HCT116 (cell line): ENCODE measurements around the gene C16orf90. TPM values are rescaled to one million over a fixed set of nuclear protein-coding genes. Genes with fewer than 3 reads are reported as not detected.

Experiments used
- ATAC-seq: fragments of 200-7000 bp; cut with Tn5 transposase; 2 replicates; pipeline ENCODE4 v1.9.1; 2020; ENCODE audit warnings: mild to moderate bottlenecking, moderate library complexity
- BruUV-seq: library from RNA; stranded (reverse); fragments of 400-500 nt; replicated peaks from 2 replicates; lab custom pipeline; 2021; lab: Mats Ljungman, UMichigan
- CTCF ChIA-PET: fragments of 300-600 bp; sonication (Branson Sonifier 250); formaldehyde crosslinking; loops from one replicate; lab custom pipeline; 2021; ENCODE audit warnings: antibody characterized with exemption; lab: Charles Lee
- POLR2A ChIA-PET: fragments of 300-600, 350-600 bp; sonication (Branson Sonifier 250); formaldehyde crosslinking; loops from one replicate; lab custom pipeline; 2021; ENCODE audit warnings: antibody characterized with exemption; lab: Charles Lee
- RAD21 ChIA-PET, 2 experiments: fragments of 300-600 bp; sonication (Branson Sonifier 250); formaldehyde crosslinking; loops; one replicate each; lab custom pipeline; 2023; ENCODE audit warnings: low total read pairs in 2 of 2; ENCODE audit not compliant: uncharacterized antibody in 2 of 2, unreplicated experiment in 2 of 2, low non-redundant PET in 1 of 2; lab: Charles Lee
- DNase-seq: peaks from one replicate; pipeline ENCODE4 v3.0.0-alpha.2; 2010; ENCODE audit warnings: low read depth, low spot score
- H2AFZ ChIP-seq: fragments of 200-600 bp; shearing (Covaris generic), sonication (generic); 2 replicates; pipeline ENCODE4 v1.6.1; 2017; ENCODE audit warnings: low read depth, mixed run types, mixed read lengths, antibody characterized with exemption, low read length; ENCODE audit not compliant: poor library complexity, severe bottlenecking
- H3K27ac ChIP-seq: 2 replicates; pipeline ENCODE4 v1.5.1; 2012; ENCODE audit warnings: low read depth, low read length
- H3K27me3 ChIP-seq: fragments of 200-600 bp; sonication (generic); 2 replicates; pipeline ENCODE4 v1.6.1; 2016; ENCODE audit warnings: mixed run types, low read length, mixed read lengths; ENCODE audit not compliant: insufficient read depth
- H3K36me3 ChIP-seq, 2 experiments: fragments of 200-500 bp in 1 of 2; fragments of 200-600 bp in 1 of 2; sonication (Bioruptor generic) in 1 of 2; sonication (generic) in 1 of 2; 2 replicates each; pipeline versions ENCODE4 v1.5.1 to v1.6.1; 2014 to 2016; ENCODE audit warnings: low read length in 2 of 2, inconsistent platforms in 1 of 2, mixed read lengths in 1 of 2, mixed run types in 1 of 2; ENCODE audit not compliant: insufficient read depth in 2 of 2, control insufficient read depth in 1 of 2
- H3K4me1 ChIP-seq, 2 experiments: fragments of 200-600 bp in 1 of 2; sonication (generic) in 1 of 2; 2 replicates each; pipeline versions ENCODE4 v1.5.1 to v1.6.1; 2012 to 2017; ENCODE audit warnings: low read length in 2 of 2, inconsistent platforms in 1 of 2, mild to moderate bottlenecking in 1 of 2, mixed read lengths in 1 of 2, mixed run types in 1 of 2, moderate library complexity in 1 of 2; ENCODE audit not compliant: insufficient read depth in 2 of 2, control insufficient read depth in 1 of 2
- H3K4me2 ChIP-seq: fragments of 200-600 bp; sonication (generic); 2 replicates; pipeline ENCODE4 v1.6.1; 2017; ENCODE audit warnings: mixed run types, low read length, mixed read lengths
- H3K4me3 ChIP-seq, 2 experiments: fragments of 200-600 bp in 1 of 2; sonication (generic) in 1 of 2; replicated peaks in 1 of 2; 2 replicates each; pipeline ENCODE4 v1.5.1; 2011 to 2016; ENCODE audit warnings: low read length in 2 of 2, control low read depth in 1 of 2, low read depth in 1 of 2, mild to moderate bottlenecking in 1 of 2, mixed read lengths in 1 of 2, mixed run types in 1 of 2
- H3K79me2 ChIP-seq: fragments of 200-600 bp; sonication (generic); 2 replicates; pipeline ENCODE4 v1.6.1; 2017; ENCODE audit warnings: mild to moderate bottlenecking, mixed run types, low read length, moderate library complexity, mixed read lengths; ENCODE audit not compliant: insufficient read depth
- H3K9ac ChIP-seq: fragments of 200-600 bp; sonication (generic); 2 replicates; pipeline ENCODE4 v1.6.1; 2016; ENCODE audit warnings: low read length, mixed read lengths
- H3K9me2 ChIP-seq: fragments of 200-600 bp; sonication (generic), shearing (Covaris generic); 2 replicates; pipeline ENCODE4 v1.6.1; 2017; ENCODE audit warnings: mixed run types, mild to moderate bottlenecking, moderate library complexity; ENCODE audit not compliant: insufficient read depth
- H3K9me3 ChIP-seq, 2 experiments: fragments of 200-500 bp in 1 of 2; fragments of 200-600 bp in 1 of 2; sonication (Bioruptor generic) in 1 of 2; sonication (generic) in 1 of 2; 2 replicates each; pipeline ENCODE4 v1.6.1; 2014 to 2017; ENCODE audit warnings: low read length in 2 of 2, mixed read lengths in 2 of 2, inconsistent platforms in 1 of 2, low read depth in 1 of 2, mild to moderate bottlenecking in 1 of 2, mixed run types in 1 of 2, moderate library complexity in 1 of 2; ENCODE audit not compliant: control insufficient read depth in 1 of 2, insufficient read depth in 1 of 2
- H4K20me1 ChIP-seq: fragments of 200-600 bp; sonication (generic), shearing (Covaris generic); 2 replicates; pipeline ENCODE4 v1.6.1; 2017; ENCODE audit warnings: mixed run types, mild to moderate bottlenecking, moderate library complexity; ENCODE audit not compliant: insufficient read depth
- CBX3 ChIP-seq: IDR thresholded peaks from 2 replicates; pipeline ENCODE4 v1.6.1; 2012; ENCODE audit warnings: low read depth
- CEBPB ChIP-seq: IDR thresholded peaks from 2 replicates; pipeline ENCODE4 v1.6.1; 2012; ENCODE audit warnings: low read depth
- CTCF ChIP-seq, 3 experiments: fragments of 200-600 bp in 1 of 3; sonication (generic) in 1 of 3; IDR thresholded peaks in 2 of 3; conservative IDR thresholded peaks in 1 of 3; 2 replicates each; pipeline ENCODE4 v1.5.1; 2012 to 2017; ENCODE audit warnings: low read depth in 2 of 3, low read length in 2 of 3, antibody characterized with exemption in 1 of 3, borderline replicate concordance in 1 of 3, control low read depth in 1 of 3, mild to moderate bottlenecking in 1 of 3, mixed read lengths in 1 of 3, mixed run types in 1 of 3, moderate library complexity in 1 of 3; ENCODE audit not compliant: insufficient read depth in 1 of 3
- ELF1 ChIP-seq: IDR thresholded peaks from 2 replicates; pipeline ENCODE4 v1.6.1; 2012; ENCODE audit warnings: low read depth, borderline replicate concordance
- EZH2phosphoT487 ChIP-seq: fragments of 200-600 bp; IDR thresholded peaks from 2 replicates; pipeline ENCODE4 v1.6.1; 2018; ENCODE audit warnings: antibody characterized with exemption, borderline replicate concordance
- FOSL1 ChIP-seq: IDR thresholded peaks from 2 replicates; pipeline ENCODE4 v1.6.1; 2012; ENCODE audit warnings: low read depth
- JUND ChIP-seq: IDR thresholded peaks from 2 replicates; pipeline ENCODE4 v1.6.1; 2012
- MAX ChIP-seq: IDR thresholded peaks from 2 replicates; pipeline ENCODE4 v1.6.1; 2012
- POLR2AphosphoS5 ChIP-seq: IDR thresholded peaks from 2 replicates; pipeline ENCODE4 v1.6.1; 2011; ENCODE audit warnings: mild to moderate bottlenecking, low read depth, low read length, moderate library complexity
- SIN3A ChIP-seq: IDR thresholded peaks from 2 replicates; pipeline ENCODE4 v1.6.1; 2012; ENCODE audit warnings: low read depth
- SP1 ChIP-seq: IDR thresholded peaks from 2 replicates; pipeline ENCODE4 v1.6.1; 2012; ENCODE audit warnings: low read depth
- SRF ChIP-seq: IDR thresholded peaks from 2 replicates; pipeline ENCODE4 v1.6.1; 2012; ENCODE audit warnings: low read depth
- TCF7L2 ChIP-seq: IDR thresholded peaks from 2 replicates; pipeline ENCODE4 v1.7.0; 2011; ENCODE audit warnings: borderline replicate concordance, inconsistent platforms; ENCODE audit not compliant: insufficient read depth, insufficient read length; ENCODE audit errors: extremely low read depth
- YY1 ChIP-seq: IDR thresholded peaks from 2 replicates; pipeline ENCODE4 v1.6.1; 2011; ENCODE audit warnings: low read length, low read depth, moderate library complexity, mild to moderate bottlenecking; ENCODE audit not compliant: insufficient replicate concordance; ENCODE audit errors: extremely low read depth
- ZBTB33 ChIP-seq: IDR thresholded peaks from 2 replicates; pipeline ENCODE4 v1.6.1; 2011; ENCODE audit warnings: mild to moderate bottlenecking, low read length, moderate library complexity; ENCODE audit not compliant: insufficient replicate concordance; ENCODE audit errors: extremely low read depth
- ZFX ChIP-seq: fragments of 450-650 bp; IDR thresholded peaks from 2 replicates; pipeline ENCODE4 v1.6.1; 2017
- ZNF274 ChIP-seq: fragments of 200-500 bp; sonication (Bioruptor generic); IDR thresholded peaks from 2 replicates; pipeline ENCODE4 v1.6.1; 2014; ENCODE audit warnings: mild to moderate bottlenecking, low read depth, low read length, inconsistent platforms
- intact Hi-C: fragments of 100-400 bp; cut with micrococcal nuclease; formaldehyde crosslinking; loops from 2 replicates; pipeline ENCODE4 v1.10.0; 2022
- total RNA-seq: library from RNA; stranded (reverse); gene quantifications from one replicate; pipeline ENCODE4 v1.2.1, GENCODE V29; 2021; ENCODE audit not compliant: unreplicated experiment
- TF ChIP-seq, protein P1 (sequence below): IDR thresholded peaks from 2 replicates; pipeline ENCODE4 v1.6.1; 2012; ENCODE audit warnings: low read depth

C16orf90 gene
- total RNA-seq, 1 experiment from 2014 or later = not detected

GRCh38 chr16:3510416-3510815 is 15.1 kb upstream of the C16orf90 start:
- H4K20me1 ChIP-seq = no peaks in the 10 kb centered on the region
- peaks cover 15 to 20% of the 10 kb centered on the region in 2 experiments for H3K36me3 ChIP-seq
- no peaks in the 10 kb centered on the region for H3K4me1 ChIP-seq
- no peak overlapping the region for H3K4me2 ChIP-seq
- RAD21 ChIA-PET = no interaction called here
- no peaks in the 10 kb centered on the region for H3K9me3 ChIP-seq
- H3K27me3 ChIP-seq = no peaks in the 10 kb centered on the region
- no peaks in the 10 kb centered on the region for H3K9me2 ChIP-seq
- CTCF ChIA-PET = no interaction called here
- intact Hi-C loops = no loop called here
- H3K9ac ChIP-seq = no peak overlapping the region
- H3K4me3 ChIP-seq = no peak overlapping the region
- POLR2A ChIA-PET = no interaction called here
- TF ChIP-seq CTCF (IDR thresholded peaks at IDR 0.05 in 2 of 3, conservative IDR thresholded peaks at IDR 0.05 in 1 of 3; ENCODE audit: borderline replicate concordance in 1 of 3, insufficient read depth in 1 of 3, low read depth in 2 of 3, low read length in 2 of 3) (no peak), JUND (no peak), CBX3 (no peak), EZH2phosphoT487 (no peak), ELF1 (no peak), ZFX (no peak), CEBPB (no peak), MAX (no peak), SIN3A (no peak), ZNF274 (no peak), ZBTB33 (no peak), TCF7L2 (no peak), POLR2AphosphoS5 (no peak), FOSL1 (no peak), SRF (no peak), SP1 (no peak), YY1 (no peak)
- TF ChIP-seq, protein P1, sequence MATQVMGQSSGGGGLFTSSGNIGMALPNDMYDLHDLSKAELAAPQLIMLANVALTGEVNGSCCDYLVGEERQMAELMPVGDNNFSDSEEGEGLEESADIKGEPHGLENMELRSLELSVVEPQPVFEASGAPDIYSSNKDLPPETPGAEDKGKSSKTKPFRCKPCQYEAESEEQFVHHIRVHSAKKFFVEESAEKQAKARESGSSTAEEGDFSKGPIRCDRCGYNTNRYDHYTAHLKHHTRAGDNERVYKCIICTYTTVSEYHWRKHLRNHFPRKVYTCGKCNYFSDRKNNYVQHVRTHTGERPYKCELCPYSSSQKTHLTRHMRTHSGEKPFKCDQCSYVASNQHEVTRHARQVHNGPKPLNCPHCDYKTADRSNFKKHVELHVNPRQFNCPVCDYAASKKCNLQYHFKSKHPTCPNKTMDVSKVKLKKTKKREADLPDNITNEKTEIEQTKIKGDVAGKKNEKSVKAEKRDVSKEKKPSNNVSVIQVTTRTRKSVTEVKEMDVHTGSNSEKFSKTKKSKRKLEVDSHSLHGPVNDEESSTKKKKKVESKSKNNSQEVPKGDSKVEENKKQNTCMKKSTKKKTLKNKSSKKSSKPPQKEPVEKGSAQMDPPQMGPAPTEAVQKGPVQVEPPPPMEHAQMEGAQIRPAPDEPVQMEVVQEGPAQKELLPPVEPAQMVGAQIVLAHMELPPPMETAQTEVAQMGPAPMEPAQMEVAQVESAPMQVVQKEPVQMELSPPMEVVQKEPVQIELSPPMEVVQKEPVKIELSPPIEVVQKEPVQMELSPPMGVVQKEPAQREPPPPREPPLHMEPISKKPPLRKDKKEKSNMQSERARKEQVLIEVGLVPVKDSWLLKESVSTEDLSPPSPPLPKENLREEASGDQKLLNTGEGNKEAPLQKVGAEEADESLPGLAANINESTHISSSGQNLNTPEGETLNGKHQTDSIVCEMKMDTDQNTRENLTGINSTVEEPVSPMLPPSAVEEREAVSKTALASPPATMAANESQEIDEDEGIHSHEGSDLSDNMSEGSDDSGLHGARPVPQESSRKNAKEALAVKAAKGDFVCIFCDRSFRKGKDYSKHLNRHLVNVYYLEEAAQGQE = no peak
- no TSS peak for BruUV-seq
- H2AFZ ChIP-seq = no peak overlapping the region
- H3K27ac ChIP-seq = no peak overlapping the region
- ATAC-seq (no peak), DNase-seq (no peak)
- H3K79me2 ChIP-seq = no peaks in the 10 kb centered on the region
